Renal cortex interstitium (tissue), 11 donors: ENCODE data around the gene NR2C2AP. TPM values are rescaled to one million over a fixed set of nuclear protein-coding genes. Genes with fewer than 3 reads are reported as not detected.
A peak's percentile ranks its signal among the peaks of the same experiment; 100 is the strongest.
"Not testable (repeated sequence)": the region's sequence is repeated elsewhere in the genome, so short reads cannot be mapped to it uniquely, and the experiment has no call there.

Experiments
- DNase-seq, 11 donors: peaks; one replicate each; pipeline ENCODE4 v3.0.0-alpha.2; 2013; ENCODE audit warnings: low read depth in 9 of 11, low spot score in 4 of 11; ENCODE audit errors: extremely low read depth in 1 of 11
- polyA plus RNA-seq, 3 donors: library from polyadenylated mRNA; unstranded; fragments of 120-200 nt; gene quantifications; one replicate each; pipeline ENCODE4 v1.2.1, GENCODE V29; 2013; ENCODE audit not compliant: insufficient read length in 3 of 3

The NR2C2AP gene
- polyA plus RNA-seq, 3 donors, result 11.5 to 13.1 (median 12.6) TPM

- DNase-seq, result no peak
These were observed 20.4 kb upstream of the NR2C2AP start for GRCh38 chr19:19223636-19224035.

- DNase-seq, result no peak
These were observed 19.8 kb upstream of the NR2C2AP start for GRCh38 chr19:19223060-19223459.

- DNase-seq, result not testable (repeated sequence)
These were observed 17.8 kb upstream of the NR2C2AP start for GRCh38 chr19:19221000-19221399.

GRCh38 chr19:19218911-19219310 lies 15.7 kb upstream of the NR2C2AP start:
- no peak for DNase-seq

GRCh38 chr19:19217099-19217498 lies 13.9 kb upstream of the NR2C2AP start:
- no peak for DNase-seq

GRCh38 chr19:19215792-19216191 lies 12.6 kb upstream of the NR2C2AP start:
- DNase-seq, result no peak

GRCh38 chr19:19214892-19215291 lies 11.7 kb upstream of the NR2C2AP start:
- peak in 9 of 11 donors; percentile 47 to 75 (median 62) for DNase-seq

- DNase-seq, result no peak
These were observed 10.9 kb upstream of the NR2C2AP start for GRCh38 chr19:19214159-19214490.

GRCh38 chr19:19213426-19214158 lies 10.4 kb upstream of the NR2C2AP start:
- no peak for DNase-seq

GRCh38 chr19:19212916-19213315 lies 9.7 kb upstream of the NR2C2AP start:
- DNase-seq, result no peak

- DNase-seq, result no peak
These were observed 8.5 kb upstream of the NR2C2AP start, which contains the start of gene NCAN for GRCh38 chr19:19211499-19212420. Gene NCAN (plus strand): TSS chr19:19211958. CDS start chr19:19216954, 4,996 bp downstream.

- DNase-seq, result no peak
These were observed 6.2 kb upstream of the NR2C2AP start for GRCh38 chr19:19209372-19209771.

GRCh38 chr19:19207637-19208572 lies 4.7 kb upstream of the NR2C2AP start:
- no peak for DNase-seq

- no peak for DNase-seq
These were observed 3.7 kb upstream of the NR2C2AP start for GRCh38 chr19:19206938-19207337.

- DNase-seq, result no peak
These were observed 2.5 kb upstream of the NR2C2AP start for GRCh38 chr19:19205416-19206410.

- DNase-seq, result no peak
These were observed 967 bp upstream of the NR2C2AP start for GRCh38 chr19:19204181-19204580.

- DNase-seq, result no peak
These were observed 555 bp downstream of the NR2C2AP start for GRCh38 chr19:19202707-19203011.
